Stomach (tissue), 4 donors: ENCODE data around the gene NOVA2.

Experiments used
- CTCF ChIP-seq, 7 experiments: fragments of 450-650 bp in 4 of 7; fragments of 200-600 bp in 3 of 7; sonication (generic) in 3 of 7; IDR thresholded peaks; one replicate each; pipeline ENCODE4 v1.5.1; 2016 to 2019; ENCODE audit warnings: antibody characterized with exemption in 7 of 7, control low read depth in 2 of 7, mild to moderate bottlenecking in 1 of 7
- POLR2A ChIP-seq, 4 donors: fragments of 450-650 bp; IDR thresholded peaks; one replicate each; pipeline ENCODE4 v1.6.1; 2016; ENCODE audit warnings: antibody characterized with exemption in 4 of 4, control low read depth in 2 of 4, mild to moderate bottlenecking in 1 of 4, moderate library complexity in 1 of 4
- POLR2AphosphoS5 ChIP-seq, 3 donors: sonication (generic); formaldehyde crosslinking; IDR thresholded peaks; one replicate each; pipeline ENCODE4 v1.6.1; 2016; ENCODE audit warnings: antibody characterized with exemption in 3 of 3

GRCh38 chr19:45990113-45990728, 16.6 kb upstream of the NOVA2 start:
- TF ChIP-seq POLR2AphosphoS5 (IDR thresholded peaks at IDR 0.05) (no peak), POLR2A (IDR thresholded peaks at IDR 0.05) (no peak), CTCF (IDR thresholded peaks at IDR 0.05) (no peak)
